NB4 (cell line): ENCODE data around the gene OR11H6.

Experiments used
- DNase-seq: peaks from one replicate; pipeline ENCODE4 v3.0.0; 2010; ENCODE audit warnings: low read depth
- H3K4me3 ChIP-seq: one replicate; pipeline ENCODE4 v1.5.1; 2011; ENCODE audit warnings: mild to moderate bottlenecking, low read depth, low read length, moderate library complexity
- MYC ChIP-seq: IDR thresholded peaks from 2 replicates; pipeline ENCODE4 v1.6.1; 2011; ENCODE audit warnings: low read depth, low read length
- POLR2A ChIP-seq: IDR thresholded peaks from 2 replicates; pipeline ENCODE4 v1.6.1; 2011; ENCODE audit warnings: mild to moderate bottlenecking; ENCODE audit not compliant: insufficient read length; ENCODE audit errors: extremely low read depth
- TF ChIP-seq, protein P1 (sequence below): IDR thresholded peaks from one replicate; pipeline ENCODE4 v1.5.1; 2012; ENCODE audit warnings: low read depth, low read length
- TF ChIP-seq, protein P2 (sequence below): IDR thresholded peaks from 2 replicates; pipeline ENCODE4 v1.6.1; 2011; ENCODE audit warnings: low read depth, low read length

OR11H6 gene

GRCh38 chr14:20274062-20274461, 50.6 kb downstream of the OR11H6 start:
- DNase-seq, result no peak
- TF ChIP-seq POLR2A (no peak), MYC (no peak)
- TF ChIP-seq, protein P1, sequence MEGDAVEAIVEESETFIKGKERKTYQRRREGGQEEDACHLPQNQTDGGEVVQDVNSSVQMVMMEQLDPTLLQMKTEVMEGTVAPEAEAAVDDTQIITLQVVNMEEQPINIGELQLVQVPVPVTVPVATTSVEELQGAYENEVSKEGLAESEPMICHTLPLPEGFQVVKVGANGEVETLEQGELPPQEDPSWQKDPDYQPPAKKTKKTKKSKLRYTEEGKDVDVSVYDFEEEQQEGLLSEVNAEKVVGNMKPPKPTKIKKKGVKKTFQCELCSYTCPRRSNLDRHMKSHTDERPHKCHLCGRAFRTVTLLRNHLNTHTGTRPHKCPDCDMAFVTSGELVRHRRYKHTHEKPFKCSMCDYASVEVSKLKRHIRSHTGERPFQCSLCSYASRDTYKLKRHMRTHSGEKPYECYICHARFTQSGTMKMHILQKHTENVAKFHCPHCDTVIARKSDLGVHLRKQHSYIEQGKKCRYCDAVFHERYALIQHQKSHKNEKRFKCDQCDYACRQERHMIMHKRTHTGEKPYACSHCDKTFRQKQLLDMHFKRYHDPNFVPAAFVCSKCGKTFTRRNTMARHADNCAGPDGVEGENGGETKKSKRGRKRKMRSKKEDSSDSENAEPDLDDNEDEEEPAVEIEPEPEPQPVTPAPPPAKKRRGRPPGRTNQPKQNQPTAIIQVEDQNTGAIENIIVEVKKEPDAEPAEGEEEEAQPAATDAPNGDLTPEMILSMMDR, result no peak
- TF ChIP-seq, protein P2, sequence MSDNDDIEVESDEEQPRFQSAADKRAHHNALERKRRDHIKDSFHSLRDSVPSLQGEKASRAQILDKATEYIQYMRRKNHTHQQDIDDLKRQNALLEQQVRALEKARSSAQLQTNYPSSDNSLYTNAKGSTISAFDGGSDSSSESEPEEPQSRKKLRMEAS, result no peak
- no peak overlapping the region for H3K4me3 ChIP-seq
